HepG2 (cell line): Measurements from ENCODE around the gene SCARF1. TPM values are rescaled to one million over a fixed set of nuclear protein-coding genes. Genes with fewer than 3 reads are reported as not detected.

ENCODE experiments used
- ATAC-seq: fragments of 200-7000 bp; cut with Tn5 transposase; 3 replicates; pipeline ENCODE4 v1.9.1; 2020; ENCODE audit warnings: mild to moderate bottlenecking, moderate library complexity
- BruUV-seq: library from RNA; stranded (reverse); fragments of 400-500 nt; replicated peaks from 2 replicates; lab custom pipeline; 2021; lab: Mats Ljungman, UMichigan
- CTCF ChIA-PET: fragments of 300-600 bp; formaldehyde crosslinking; extraction: SDS; loops from one replicate; lab custom pipeline; 2021; ENCODE audit warnings: low total read pairs, inconsistent platforms, low intra/inter-chr PET ratio; lab: Yijun Ruan, JAX
- POLR2A ChIA-PET: fragments of 350-600 bp; sonication (Branson Sonifier 250); formaldehyde crosslinking; loops from one replicate; lab custom pipeline; 2020; ENCODE audit warnings: antibody characterized with exemption, inconsistent platforms; lab: Yijun Ruan, JAX
- DNase-seq: peaks from one replicate; pipeline ENCODE4 v3.0.0-alpha.2; 2015; ENCODE audit warnings: low spot score
- FAIRE-seq: peaks from 3 replicates; lab custom pipeline; 2011; peaks lifted over from hg19 to GRCh38; lab: Jason Lieb, UNC
- H2AFZ ChIP-seq: one replicate; pipeline ENCODE4 v1.6.1; 2011; ENCODE audit warnings: low read length, inconsistent platforms
- H3K27ac ChIP-seq: fragments of 300-600 bp; 3 replicates; pipeline ENCODE4 v1.8.0; 2011; ENCODE audit warnings: mixed run types, mild to moderate bottlenecking, mixed read lengths, low read length, inconsistent platforms; ENCODE audit not compliant: insufficient read depth; ENCODE audit errors: extremely low read length
- H3K27me3 ChIP-seq, 2 experiments: fragments of 200-600 bp in 1 of 2; 2 replicates in 1 of 2; 3 replicates in 1 of 2; pipeline versions ENCODE4 v1.6.0 to v1.8.0; 2011; ENCODE audit warnings: low read length in 2 of 2, mild to moderate bottlenecking in 2 of 2, moderate library complexity in 2 of 2, inconsistent platforms in 1 of 2; ENCODE audit not compliant: insufficient read depth in 2 of 2, control insufficient read depth in 1 of 2
- H3K36me3 ChIP-seq, 2 experiments: fragments of 200-600 bp in 1 of 2; replicated peaks in 1 of 2; 2 replicates in 1 of 2; 3 replicates in 1 of 2; pipeline versions ENCODE4 v1.5.1 to v1.8.0; 2011; ENCODE audit warnings: low read length in 2 of 2, inconsistent platforms in 1 of 2; ENCODE audit not compliant: insufficient read depth in 2 of 2, control insufficient read depth in 1 of 2
- H3K4me1 ChIP-seq: 2 replicates; pipeline ENCODE4 v1.5.1; 2012; ENCODE audit warnings: low read length, inconsistent platforms; ENCODE audit not compliant: insufficient read depth
- H3K4me2 ChIP-seq: 2 replicates; pipeline ENCODE4 v1.6.0; 2011; ENCODE audit warnings: low read depth, low read length, inconsistent platforms
- H3K4me3 ChIP-seq, 3 experiments: fragments of 200-600 bp in 1 of 3; sonication (generic), shearing (Covaris generic) in 1 of 3; replicated peaks in 1 of 3; 2 replicates each; pipeline ENCODE4 v1.5.1; 2011 to 2016; ENCODE audit warnings: low read length in 3 of 3, inconsistent platforms in 2 of 3, low read depth in 2 of 3, mild to moderate bottlenecking in 2 of 3, control low read depth in 1 of 3, mixed read lengths in 1 of 3; ENCODE audit not compliant: insufficient read depth in 1 of 3
- H3K79me2 ChIP-seq: one replicate; pipeline ENCODE4 v1.6.1; 2011; ENCODE audit warnings: low read length, inconsistent platforms; ENCODE audit not compliant: insufficient read depth
- H3K9ac ChIP-seq: 2 replicates; pipeline ENCODE4 v1.6.0; 2011; ENCODE audit warnings: mild to moderate bottlenecking, low read depth, low read length, inconsistent platforms; ENCODE audit not compliant: insufficient read depth
- H3K9me3 ChIP-seq: 2 replicates; pipeline ENCODE4 v1.5.1; 2012; ENCODE audit warnings: mild to moderate bottlenecking, low read length
- H4K20me1 ChIP-seq: 2 replicates; pipeline ENCODE4 v1.6.0; 2011; ENCODE audit warnings: inconsistent platforms, mild to moderate bottlenecking, low read length, moderate library complexity; ENCODE audit not compliant: insufficient read depth
- IKZF1 ChIP-seq: fragments of 450-650 bp; IDR thresholded peaks from 2 replicates; pipeline ENCODE4 v1.7.1; 2016
- WGBS: methylation state at CpG from one replicate; pipeline ENCODE4 v1.1.6; 2017; ENCODE audit warnings: low lambda C conversion rate; 5-methylcytosine and 5-hydroxymethylcytosine counted together
- in situ Hi-C: cut with HindIII; loops from 2 replicates; pipeline ENCODE4 v1.10.0; 2017; ENCODE audit warnings: low pct_unique_long_range_greater_than_20kb; ENCODE audit not compliant: extremely low pct_ligation_motif_present
- intact Hi-C: fragments of 100-400 bp; cut with micrococcal nuclease; formaldehyde crosslinking; loops from one replicate; pipeline ENCODE4 v1.10.0; 2022; ENCODE audit not compliant: unreplicated experiment
- polyA plus RNA-seq, 8 experiments: library from polyadenylated mRNA; depleted of rRNA in 3 of 8; stranded (reverse) in 7 of 8; unstranded in 1 of 8; fragments of >200 nt; fragmentation: Illumina TruSeq in 4 of 8; extraction: Trizol in 4 of 8; gene quantifications; 2 replicates each; pipeline versions ENCODE4 v1.2.1 to v1.2.3, GENCODE V29; 2011 to 2016; ENCODE audit warnings: low read depth in 4 of 8, missing spikeins in 1 of 8, mixed read lengths in 1 of 8; ENCODE audit not compliant: insufficient read depth in 1 of 8
- total RNA-seq, 5 experiments: library from RNA; depleted of rRNA; stranded (reverse); fragments of >200 nt; fragmentation: Illumina TruSeq; extraction: Trizol; gene quantifications; 2 replicates each; pipeline ENCODE4 v1.2.3, GENCODE V29; 2016; ENCODE audit warnings: low read depth in 1 of 5
- TF ChIP-seq, protein P1 (sequence below): sonication (generic); formaldehyde crosslinking; IDR thresholded peaks from 2 replicates; pipeline ENCODE4 v1.5.1; 2020; ENCODE audit warnings: mild to moderate bottlenecking, missing genetic modification reagents, borderline replicate concordance

SCARF1 gene
- total and polyA plus RNA-seq, 2 of the 13 experiments (the other 11 are each of a cell fraction or from before 2014, with no cell fraction given): 0.24 to 0.71 TPM

DNA sequence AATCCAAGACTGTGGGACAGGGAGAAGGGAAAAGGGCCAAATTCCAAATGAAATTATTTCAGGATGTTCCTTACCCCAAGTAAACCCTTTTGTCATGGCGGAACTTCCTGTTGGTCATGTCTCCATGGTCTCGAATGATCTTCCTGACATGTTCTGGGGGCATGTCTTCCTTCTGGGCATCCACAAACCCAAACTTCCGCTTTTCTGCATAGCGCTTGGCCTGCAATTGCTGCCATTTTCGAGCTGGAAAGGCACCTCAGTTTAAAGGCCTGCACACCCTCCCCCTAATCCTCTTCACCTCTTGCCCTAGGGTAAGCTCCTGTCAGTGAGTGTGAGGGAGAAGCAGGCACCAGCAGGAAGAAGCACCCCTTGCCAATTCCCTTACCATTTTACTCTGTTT lies 37.9 kb upstream of the SCARF1 start:
- H2AFZ ChIP-seq: no peak overlapping the region
- ATAC-seq: no peak
- no peaks in the 10 kb centered on the region for H3K27me3 ChIP-seq
- H3K4me3 ChIP-seq: peak overlapping the region; percentile 88 to 90 (median 89)
- peaks cover 27% of the 10 kb centered on the region for H3K79me2 ChIP-seq
- H3K4me2 ChIP-seq: peak overlapping the region; percentile 76
- in situ Hi-C loops (no loop called here), intact Hi-C loops (no loop called here)
- DNase-seq: no peak
- WGBS: 92% methylated on average over 5 of the region's 5 CpGs
- FAIRE-seq: no peak
- no peak overlapping the region for H3K27ac ChIP-seq
- ChIA-PET CTCF (no interaction called here), POLR2A (interaction anchor here (0.7 to 2.9 kb wide), 6 partner anchors 15 to 79 kb away, joined by 3 to 18 read pairs (median 11); partner anchors contain the start of genes RILP and SERPINF1)
- no peak for TF ChIP-seq IKZF1
- TF ChIP-seq, protein P1, sequence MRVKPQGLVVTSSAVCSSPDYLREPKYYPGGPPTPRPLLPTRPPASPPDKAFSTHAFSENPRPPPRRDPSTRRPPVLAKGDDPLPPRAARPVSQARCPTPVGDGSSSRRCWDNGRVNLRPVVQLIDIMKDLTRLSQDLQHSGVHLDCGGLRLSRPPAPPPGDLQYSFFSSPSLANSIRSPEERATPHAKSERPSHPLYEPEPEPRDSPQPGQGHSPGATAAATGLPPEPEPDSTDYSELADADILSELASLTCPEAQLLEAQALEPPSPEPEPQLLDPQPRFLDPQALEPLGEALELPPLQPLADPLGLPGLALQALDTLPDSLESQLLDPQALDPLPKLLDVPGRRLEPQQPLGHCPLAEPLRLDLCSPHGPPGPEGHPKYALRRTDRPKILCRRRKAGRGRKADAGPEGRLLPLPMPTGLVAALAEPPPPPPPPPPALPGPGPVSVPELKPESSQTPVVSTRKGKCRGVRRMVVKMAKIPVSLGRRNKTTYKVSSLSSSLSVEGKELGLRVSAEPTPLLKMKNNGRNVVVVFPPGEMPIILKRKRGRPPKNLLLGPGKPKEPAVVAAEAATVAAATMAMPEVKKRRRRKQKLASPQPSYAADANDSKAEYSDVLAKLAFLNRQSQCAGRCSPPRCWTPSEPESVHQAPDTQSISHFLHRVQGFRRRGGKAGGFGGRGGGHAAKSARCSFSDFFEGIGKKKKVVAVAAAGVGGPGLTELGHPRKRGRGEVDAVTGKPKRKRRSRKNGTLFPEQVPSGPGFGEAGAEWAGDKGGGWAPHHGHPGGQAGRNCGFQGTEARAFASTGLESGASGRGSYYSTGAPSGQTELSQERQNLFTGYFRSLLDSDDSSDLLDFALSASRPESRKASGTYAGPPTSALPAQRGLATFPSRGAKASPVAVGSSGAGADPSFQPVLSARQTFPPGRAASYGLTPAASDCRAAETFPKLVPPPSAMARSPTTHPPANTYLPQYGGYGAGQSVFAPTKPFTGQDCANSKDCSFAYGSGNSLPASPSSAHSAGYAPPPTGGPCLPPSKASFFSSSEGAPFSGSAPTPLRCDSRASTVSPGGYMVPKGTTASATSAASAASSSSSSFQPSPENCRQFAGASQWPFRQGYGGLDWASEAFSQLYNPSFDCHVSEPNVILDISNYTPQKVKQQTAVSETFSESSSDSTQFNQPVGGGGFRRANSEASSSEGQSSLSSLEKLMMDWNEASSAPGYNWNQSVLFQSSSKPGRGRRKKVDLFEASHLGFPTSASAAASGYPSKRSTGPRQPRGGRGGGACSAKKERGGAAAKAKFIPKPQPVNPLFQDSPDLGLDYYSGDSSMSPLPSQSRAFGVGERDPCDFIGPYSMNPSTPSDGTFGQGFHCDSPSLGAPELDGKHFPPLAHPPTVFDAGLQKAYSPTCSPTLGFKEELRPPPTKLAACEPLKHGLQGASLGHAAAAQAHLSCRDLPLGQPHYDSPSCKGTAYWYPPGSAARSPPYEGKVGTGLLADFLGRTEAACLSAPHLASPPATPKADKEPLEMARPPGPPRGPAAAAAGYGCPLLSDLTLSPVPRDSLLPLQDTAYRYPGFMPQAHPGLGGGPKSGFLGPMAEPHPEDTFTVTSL (CRISPR knock-in tag): no peak
- BruUV-seq: no TSS peak
- H3K9ac ChIP-seq: peak overlapping the region; percentile 94
- H3K4me1 ChIP-seq: peaks cover 28% of the 10 kb centered on the region
- H3K9me3 ChIP-seq: no peaks in the 10 kb centered on the region
- H3K36me3 ChIP-seq: peaks cover 34 to 49% of the 10 kb centered on the region in 2 experiments
- peaks cover 12% of the 10 kb centered on the region for H4K20me1 ChIP-seq
